Nephron progenitor cell (in vitro differentiated cells): ENCODE data around the gene BRK1.
"Not testable (repeated sequence)": the region's sequence is repeated elsewhere in the genome, so short reads cannot be mapped to it uniquely, and the experiment has no call there.

Source experiments
- DNase-seq: peaks from one replicate; pipeline ENCODE4 v3.0.0; 2021
- H3K27ac Mint-ChIP-seq: 2 replicates; pipeline ENCODE4 v1.8.0; 2021; ENCODE audit warnings: mild to moderate bottlenecking, moderate library complexity, mixed read lengths
- H3K27me3 Mint-ChIP-seq: 2 replicates; pipeline ENCODE4 v1.8.0; 2021; ENCODE audit warnings: mild to moderate bottlenecking, low read depth, mixed read lengths; ENCODE audit not compliant: poor library complexity
- H3K36me3 Mint-ChIP-seq: 2 replicates; pipeline ENCODE4 v1.8.0; 2021; ENCODE audit warnings: low read depth, mixed read lengths
- H3K4me1 Mint-ChIP-seq: 2 replicates; pipeline ENCODE4 v1.8.0; 2021; ENCODE audit warnings: mixed read lengths
- H3K4me3 Mint-ChIP-seq: 2 replicates; pipeline ENCODE4 v1.8.0; 2021; ENCODE audit warnings: mild to moderate bottlenecking, moderate library complexity, mixed read lengths
- H3K9me3 Mint-ChIP-seq: 2 replicates; pipeline ENCODE4 v1.8.0; 2021; ENCODE audit warnings: mild to moderate bottlenecking, moderate library complexity, mixed read lengths
- TF ChIP-seq, protein P1 (sequence below): fragments of 200-600 bp; sonication (generic); IDR thresholded peaks from 2 replicates; pipeline ENCODE4 v1.5.0; 2021; ENCODE audit warnings: antibody characterized with exemption

Gene BRK1

DNA sequence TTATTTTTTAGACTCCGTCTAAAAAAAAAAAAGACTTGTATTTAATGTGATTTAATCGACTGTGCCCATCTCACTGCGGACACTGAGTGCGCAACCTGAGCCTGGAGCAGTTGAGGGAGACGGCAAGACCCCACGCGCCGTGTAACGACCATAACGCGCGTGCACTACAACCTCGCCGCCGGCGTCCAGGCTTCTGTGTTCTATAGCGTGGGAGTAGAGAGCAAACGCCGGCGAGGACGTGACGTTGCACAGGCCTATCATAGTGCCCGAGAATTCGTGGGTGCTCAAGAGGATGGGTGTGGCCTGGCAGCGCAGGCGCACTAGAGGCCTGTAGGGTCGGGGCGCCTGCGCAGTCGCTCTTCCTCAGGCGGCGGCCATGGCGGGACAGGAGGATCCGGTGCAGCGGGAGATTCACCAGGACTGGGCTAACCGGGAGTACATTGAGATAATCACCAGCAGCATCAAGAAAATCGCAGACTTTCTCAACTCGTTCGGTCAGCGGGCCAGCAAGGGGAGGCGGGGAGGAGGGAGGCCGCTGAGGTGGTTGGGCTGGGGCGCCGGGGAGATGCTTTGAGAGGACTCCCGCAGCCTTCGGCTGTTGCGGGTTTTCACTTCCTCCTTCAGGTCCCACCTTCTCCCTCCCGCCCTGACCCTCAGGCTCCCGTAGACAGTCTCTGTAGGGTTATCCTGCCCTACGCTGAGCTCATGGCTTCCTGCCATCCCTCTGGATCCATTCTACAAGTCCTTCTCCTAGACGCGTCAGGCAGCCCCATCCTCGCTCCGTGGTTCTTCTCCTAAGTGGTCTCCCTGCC, at the start of gene BRK1:
Gene BRK1, plus strand, starts transcription at position 350 of the 812 bp plus-strand sequence. Its CDS starts 27 bp downstream, at position 377.
- TF ChIP-seq, protein P1, sequence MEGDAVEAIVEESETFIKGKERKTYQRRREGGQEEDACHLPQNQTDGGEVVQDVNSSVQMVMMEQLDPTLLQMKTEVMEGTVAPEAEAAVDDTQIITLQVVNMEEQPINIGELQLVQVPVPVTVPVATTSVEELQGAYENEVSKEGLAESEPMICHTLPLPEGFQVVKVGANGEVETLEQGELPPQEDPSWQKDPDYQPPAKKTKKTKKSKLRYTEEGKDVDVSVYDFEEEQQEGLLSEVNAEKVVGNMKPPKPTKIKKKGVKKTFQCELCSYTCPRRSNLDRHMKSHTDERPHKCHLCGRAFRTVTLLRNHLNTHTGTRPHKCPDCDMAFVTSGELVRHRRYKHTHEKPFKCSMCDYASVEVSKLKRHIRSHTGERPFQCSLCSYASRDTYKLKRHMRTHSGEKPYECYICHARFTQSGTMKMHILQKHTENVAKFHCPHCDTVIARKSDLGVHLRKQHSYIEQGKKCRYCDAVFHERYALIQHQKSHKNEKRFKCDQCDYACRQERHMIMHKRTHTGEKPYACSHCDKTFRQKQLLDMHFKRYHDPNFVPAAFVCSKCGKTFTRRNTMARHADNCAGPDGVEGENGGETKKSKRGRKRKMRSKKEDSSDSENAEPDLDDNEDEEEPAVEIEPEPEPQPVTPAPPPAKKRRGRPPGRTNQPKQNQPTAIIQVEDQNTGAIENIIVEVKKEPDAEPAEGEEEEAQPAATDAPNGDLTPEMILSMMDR: no peak
- H3K36me3 Mint-ChIP-seq: peaks cover 11% of the 10 kb centered on the region
- no peaks in the 10 kb centered on the region for H3K9me3 Mint-ChIP-seq
- peaks cover 21% of the 10 kb centered on the region for H3K4me1 Mint-ChIP-seq
- H3K27ac Mint-ChIP-seq: peak within 1 kb of the TSS; percentile 97
- H3K4me3 Mint-ChIP-seq: peak within 1 kb of the TSS; percentile 100
- peaks cover 4% of the 10 kb centered on the region for H3K27me3 Mint-ChIP-seq
- peak; percentile 87 for DNase-seq

DNA sequence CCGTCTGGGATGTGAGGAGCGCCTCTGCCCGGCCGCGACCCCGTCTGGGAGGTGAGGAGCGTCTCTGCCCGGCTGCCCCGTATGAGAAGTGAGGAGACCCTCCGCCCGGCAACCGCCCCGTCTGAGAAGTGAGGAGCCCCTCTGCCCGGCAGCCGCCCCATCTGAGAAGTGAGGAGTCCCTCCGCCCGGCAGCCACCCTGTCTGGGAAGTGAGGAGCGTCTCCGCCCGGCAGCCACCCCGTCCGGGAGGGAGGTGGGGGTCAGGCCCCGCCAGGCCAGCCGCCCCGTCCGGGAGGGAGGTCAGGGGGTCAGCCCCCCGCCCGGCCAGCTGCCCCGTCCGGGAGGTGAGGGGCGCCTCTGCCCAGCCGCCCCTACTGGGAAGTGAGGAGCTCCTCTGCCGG, 45.4 kb upstream of the BRK1 start:
- not testable (repeated sequence) for H3K27ac Mint-ChIP-seq, H3K4me1 Mint-ChIP-seq, H3K27me3 Mint-ChIP-seq, DNase-seq, H3K4me3 Mint-ChIP-seq
- Mint-ChIP-seq H3K36me3 (peaks cover 70% of the 10 kb centered on the region), H3K9me3 (peaks cover 24% of the 10 kb centered on the region)

DNA sequence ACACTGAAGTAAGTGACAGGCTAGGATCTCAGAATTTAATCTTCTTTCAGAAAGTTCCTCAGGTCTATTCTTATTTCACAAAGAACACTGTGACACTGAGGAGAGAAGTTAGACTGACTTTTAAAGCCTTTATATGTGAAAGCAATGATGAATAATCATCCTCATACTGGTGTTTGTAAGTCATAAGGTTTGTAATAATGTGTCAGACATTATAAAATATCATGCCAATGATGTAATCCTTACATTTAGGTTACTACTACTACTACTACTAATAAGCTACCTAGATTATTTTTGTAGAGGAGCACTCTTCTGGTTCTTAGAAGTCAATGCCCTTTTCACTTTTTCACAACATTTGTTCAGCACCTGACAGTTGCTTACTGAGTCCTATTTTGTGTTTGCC, 40.8 kb upstream of the BRK1 start:
- TF ChIP-seq, protein P1: no peak
- H3K9me3 Mint-ChIP-seq: no peaks in the 10 kb centered on the region
- H3K27ac Mint-ChIP-seq: no peak overlapping the region
- no peak for DNase-seq
- H3K27me3 Mint-ChIP-seq: no peaks in the 10 kb centered on the region
- peaks cover 55% of the 10 kb centered on the region for H3K36me3 Mint-ChIP-seq
- no peaks in the 10 kb centered on the region for H3K4me1 Mint-ChIP-seq
- no peak overlapping the region for H3K4me3 Mint-ChIP-seq

DNA sequence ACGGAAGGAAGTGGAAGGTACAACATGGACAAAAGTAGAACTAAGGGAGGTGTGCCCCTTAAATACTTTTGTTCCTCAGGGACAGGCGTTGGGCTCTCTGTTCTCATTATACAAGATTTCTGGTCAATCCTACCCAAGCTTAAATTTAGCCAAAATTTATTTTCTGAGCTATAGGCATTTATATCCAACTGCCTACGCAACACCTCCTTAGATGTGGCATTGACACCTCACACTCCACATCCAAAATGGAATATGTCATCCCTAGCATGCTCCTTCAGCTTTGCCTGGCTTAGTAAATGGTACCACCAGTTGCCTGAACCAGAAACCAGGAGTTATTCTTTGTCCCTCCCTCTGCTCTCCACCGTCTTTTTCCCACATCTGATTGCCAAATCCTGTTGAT, 33.6 kb upstream of the BRK1 start:
- no peak for DNase-seq
- TF ChIP-seq, protein P1: no peak
- no peaks in the 10 kb centered on the region for H3K9me3 Mint-ChIP-seq
- H3K4me1 Mint-ChIP-seq: no peaks in the 10 kb centered on the region
- H3K27ac Mint-ChIP-seq: no peak overlapping the region
- H3K4me3 Mint-ChIP-seq: no peak overlapping the region
- no peaks in the 10 kb centered on the region for H3K27me3 Mint-ChIP-seq
- peaks cover 46% of the 10 kb centered on the region for H3K36me3 Mint-ChIP-seq

DNA sequence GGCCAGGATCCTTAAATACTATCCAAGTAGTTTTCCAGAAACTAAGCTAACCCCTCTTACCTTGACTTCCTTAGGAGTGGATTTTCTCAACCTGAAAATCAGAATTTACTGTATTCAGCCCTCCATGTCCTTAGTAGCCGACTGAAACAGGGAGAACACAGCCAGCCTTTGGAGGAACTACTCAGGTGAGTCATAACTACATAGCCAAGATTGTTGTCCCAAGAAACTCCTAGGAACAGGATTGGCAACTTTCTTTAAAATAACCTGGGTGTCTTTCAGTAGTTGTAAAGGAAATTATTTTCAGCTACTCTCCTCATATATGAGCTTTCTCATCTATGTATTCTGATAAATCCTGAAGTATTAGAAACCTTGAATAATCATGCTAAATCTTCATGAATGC, 29.7 kb upstream of the BRK1 start:
- TF ChIP-seq, protein P1: no peak
- no peak overlapping the region for H3K4me3 Mint-ChIP-seq
- no peak for DNase-seq
- H3K9me3 Mint-ChIP-seq: no peaks in the 10 kb centered on the region
- H3K27ac Mint-ChIP-seq: peak overlapping the region; percentile 63
- H3K27me3 Mint-ChIP-seq: no peaks in the 10 kb centered on the region
- H3K36me3 Mint-ChIP-seq: peaks cover 53% of the 10 kb centered on the region
- no peaks in the 10 kb centered on the region for H3K4me1 Mint-ChIP-seq

DNA sequence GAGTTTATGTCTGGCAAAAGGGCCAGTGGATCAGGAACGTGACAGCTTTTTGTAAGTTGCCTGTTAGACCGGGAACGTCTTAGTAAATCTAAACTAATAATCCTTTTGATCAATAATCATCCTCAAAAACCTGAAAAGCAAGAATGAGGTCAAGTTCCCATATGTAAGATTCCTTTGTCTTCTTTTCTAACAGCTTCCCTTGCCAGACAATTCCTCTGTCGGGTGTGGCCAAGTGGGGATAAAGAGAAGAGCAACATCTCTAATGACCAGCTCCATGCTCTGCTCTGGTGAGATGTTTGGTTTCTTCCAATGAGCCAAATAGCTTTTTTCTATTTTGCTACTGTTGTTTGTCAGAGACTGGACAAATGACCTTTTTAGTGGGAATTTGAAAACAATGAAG, 27.2 kb upstream of the BRK1 start:
- H3K27ac Mint-ChIP-seq: no peak overlapping the region
- no peak for DNase-seq
- no peak overlapping the region for H3K4me3 Mint-ChIP-seq
- H3K27me3 Mint-ChIP-seq: no peaks in the 10 kb centered on the region
- peaks cover 49% of the 10 kb centered on the region for H3K36me3 Mint-ChIP-seq
- no peaks in the 10 kb centered on the region for H3K9me3 Mint-ChIP-seq
- H3K4me1 Mint-ChIP-seq: no peaks in the 10 kb centered on the region
- TF ChIP-seq, protein P1: no peak
